ENCODE results near the gene TMTC3. TPM values are rescaled to one million over a fixed set of nuclear protein-coding genes. Genes with fewer than 3 reads are reported as not detected.

TMTC3 gene
- total and polyA plus RNA-seq, 2 of the 8 experiments (the other 6 are each of a cell fraction or from before 2014, with no cell fraction given), result 7.0 to 45.1 TPM

DNA sequence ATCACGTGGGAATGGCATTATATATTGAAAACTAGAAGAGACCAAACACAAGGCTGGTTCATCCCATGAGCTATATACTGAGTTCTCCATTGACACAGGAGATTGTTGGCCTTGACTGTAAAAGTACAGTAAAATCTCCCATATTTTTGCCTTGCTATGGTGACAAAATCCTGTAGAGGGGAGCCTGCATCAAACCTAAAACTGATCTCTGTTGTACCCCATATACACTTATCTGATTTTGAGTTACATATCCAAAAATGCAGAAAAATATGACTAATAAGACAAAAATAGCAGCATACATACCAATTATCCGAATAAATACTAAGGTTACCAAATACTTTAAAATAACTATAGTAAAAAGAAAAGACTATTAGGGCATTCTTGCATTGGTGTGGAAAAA is 60.4 kb downstream of the TMTC3 start:
- Histone ChIP-seq H3K23ac (ENCODE audit: insufficient read length) (no peak overlapping the region), H2AK5ac (ENCODE audit: low read depth, low read length) (no peak overlapping the region), H3K79me1 (ENCODE audit: low read depth, low read length) (no peaks in the 10 kb centered on the region), H3K27me3 (replicated peaks in 1 of 4; ENCODE audit: control insufficient read depth in 3 of 4, extremely low read depth in 1 of 4, insufficient read depth in 3 of 4, low read length in 3 of 4) (no peaks in the 10 kb centered on the region), H3K27ac (ENCODE audit: low read depth, low read length) (no peak overlapping the region), H2BK15ac (ENCODE audit: low read length) (no peak overlapping the region), H3K9ac (replicated peaks in 1 of 4; ENCODE audit: extremely low read depth in 1 of 4, low read depth in 3 of 4, low read length in 3 of 4) (no peak overlapping the region), H4K8ac (ENCODE audit: extremely low read depth, insufficient read depth, low read length) (no peak overlapping the region), H2AFZ (ENCODE audit: low read length) (no peak overlapping the region), H3K9me3 (ENCODE audit: insufficient read depth in 2 of 2, low read depth in 1 of 2, low read length in 1 of 2) (peaks cover 4 to 12% of the 10 kb centered on the region in 2 experiments; a peak in 2 of 4 replicates), H3K4ac (replicated peaks; ENCODE audit: insufficient read length, low read depth, low read length) (no peak overlapping the region), H3K36me3 (ENCODE audit: control insufficient read depth in 2 of 4, insufficient read depth in 4 of 4, low read length in 3 of 4) (no peaks in the 10 kb centered on the region), H3K4me1 (replicated peaks in 1 of 4; ENCODE audit: control insufficient read depth in 3 of 4, insufficient read depth in 4 of 4, low read length in 3 of 4) (no peaks in the 10 kb centered on the region), H4K20me1 (replicated peaks in 1 of 2; ENCODE audit: control insufficient read depth in 1 of 2, insufficient read depth in 2 of 2, low read length in 2 of 2) (no peaks in the 10 kb centered on the region), H4K5ac (ENCODE audit: insufficient read length, low read depth, low read length) (no peak overlapping the region), H3K23me2 (ENCODE audit: low read depth, low read length) (no peaks in the 10 kb centered on the region), H4K91ac (replicated peaks; ENCODE audit: insufficient read length, low read length) (no peak overlapping the region), H2BK20ac (ENCODE audit: low read length) (no peak overlapping the region), H3K56ac (replicated peaks; ENCODE audit: insufficient read length, low read depth, low read length) (no peak overlapping the region), H3K14ac (ENCODE audit: insufficient read length) (no peak overlapping the region), H2BK120ac (replicated peaks; ENCODE audit: low read depth, low read length) (no peak overlapping the region), H3K4me3 (ENCODE audit: extremely low read depth in 1 of 4, insufficient read depth in 2 of 4, low read depth in 3 of 4, low read length in 4 of 4) (no peak overlapping the region), H3K18ac (ENCODE audit: extremely low read depth, low read length) (no peak overlapping the region), H2BK12ac (ENCODE audit: low read depth, low read length) (no peak overlapping the region), H2BK5ac (ENCODE audit: low read depth, low read length) (no peak overlapping the region), H3K4me2 (ENCODE audit: insufficient read depth in 1 of 2, low read depth in 2 of 2, low read length in 2 of 2) (no peak overlapping the region), H3K79me2 (ENCODE audit: control insufficient read depth in 1 of 2, insufficient read depth in 2 of 2, low read length in 2 of 2) (no peaks in the 10 kb centered on the region)
- no peak for DNase-seq (ENCODE audit: low read depth in 1 of 2, low spot score in 2 of 2)
- no peak for FAIRE-seq
- TF ChIP-seq, protein P1, sequence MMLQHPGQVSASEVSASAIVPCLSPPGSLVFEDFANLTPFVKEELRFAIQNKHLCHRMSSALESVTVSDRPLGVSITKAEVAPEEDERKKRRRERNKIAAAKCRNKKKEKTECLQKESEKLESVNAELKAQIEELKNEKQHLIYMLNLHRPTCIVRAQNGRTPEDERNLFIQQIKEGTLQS (IDR thresholded peaks at IDR 0.05; ENCODE audit: insufficient read depth, low read depth, low read length), result no peak
- 96% methylated on average over 2 of the region's 2 CpGs; no CpG with 5 or more reads in 1 of the 2 experiments for WGBS, 2 experiments (ENCODE audit: extremely low coverage in 1 of 2, insufficient coverage in 1 of 2, insufficient read length in 1 of 2, insufficient replicate concordance in 2 of 2, low coverage in 1 of 2, low lambda C conversion rate in 2 of 2, missing lambda C conversion rate in 1 of 2)
- POLR2A ChIA-PET (ENCODE audit: partially characterized antibody), result no interaction called here
- CTCF ChIA-PET (ENCODE audit: partially characterized antibody), result no interaction called here

All from H1 (cell line).